ENCODE measurements around the gene NPAS2. TPM values are rescaled to one million over a fixed set of nuclear protein-coding genes. Genes with fewer than 3 reads are reported as not detected.

The NPAS2 gene
- total RNA-seq, 1 experiment from 2014 or later: 12.3 TPM

DNA sequence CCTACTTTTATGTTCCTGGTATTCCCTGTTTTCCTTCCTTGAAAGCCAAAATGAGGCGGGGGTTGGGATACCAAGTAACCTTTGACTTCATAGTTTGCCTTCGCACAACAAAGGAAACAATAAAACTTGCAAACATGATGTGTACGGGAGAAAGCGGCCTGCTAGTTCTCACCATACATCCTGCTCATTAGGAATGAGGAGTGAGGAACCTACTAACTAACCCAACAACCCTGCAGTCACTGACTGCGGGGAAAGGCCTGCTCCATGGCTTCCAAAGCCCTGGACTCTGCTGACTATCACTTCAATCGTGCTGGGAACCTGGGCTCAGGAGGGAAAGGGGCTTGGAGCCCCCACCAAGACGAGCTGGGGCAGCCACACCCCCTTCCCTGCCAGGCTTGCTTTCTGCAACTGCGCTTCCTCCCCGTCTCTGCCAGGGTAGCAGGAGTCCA lies 206.3 kb downstream of the NPAS2 start:
- BruUV-seq (replicated peaks): no TSS peak
- Mint-ChIP-seq H3K9me3 (ENCODE audit: unreplicated experiment) (no peaks in the 10 kb centered on the region), H3K36me3 (ENCODE audit: insufficient read depth, unreplicated experiment) (peaks cover 99% of the 10 kb centered on the region), H3K27ac (ENCODE audit: low read depth, unreplicated experiment) (no peak overlapping the region), H3K4me1 (ENCODE audit: insufficient read depth, unreplicated experiment) (no peaks in the 10 kb centered on the region), H3K27me3 (ENCODE audit: insufficient read depth, unreplicated experiment) (no peaks in the 10 kb centered on the region), H3K4me3 (ENCODE audit: unreplicated experiment) (no peak overlapping the region)
- TF ChIP-seq, protein P1, sequence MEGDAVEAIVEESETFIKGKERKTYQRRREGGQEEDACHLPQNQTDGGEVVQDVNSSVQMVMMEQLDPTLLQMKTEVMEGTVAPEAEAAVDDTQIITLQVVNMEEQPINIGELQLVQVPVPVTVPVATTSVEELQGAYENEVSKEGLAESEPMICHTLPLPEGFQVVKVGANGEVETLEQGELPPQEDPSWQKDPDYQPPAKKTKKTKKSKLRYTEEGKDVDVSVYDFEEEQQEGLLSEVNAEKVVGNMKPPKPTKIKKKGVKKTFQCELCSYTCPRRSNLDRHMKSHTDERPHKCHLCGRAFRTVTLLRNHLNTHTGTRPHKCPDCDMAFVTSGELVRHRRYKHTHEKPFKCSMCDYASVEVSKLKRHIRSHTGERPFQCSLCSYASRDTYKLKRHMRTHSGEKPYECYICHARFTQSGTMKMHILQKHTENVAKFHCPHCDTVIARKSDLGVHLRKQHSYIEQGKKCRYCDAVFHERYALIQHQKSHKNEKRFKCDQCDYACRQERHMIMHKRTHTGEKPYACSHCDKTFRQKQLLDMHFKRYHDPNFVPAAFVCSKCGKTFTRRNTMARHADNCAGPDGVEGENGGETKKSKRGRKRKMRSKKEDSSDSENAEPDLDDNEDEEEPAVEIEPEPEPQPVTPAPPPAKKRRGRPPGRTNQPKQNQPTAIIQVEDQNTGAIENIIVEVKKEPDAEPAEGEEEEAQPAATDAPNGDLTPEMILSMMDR (IDR thresholded peaks at IDR 0.05; ENCODE audit: unreplicated experiment): no peak
- ChIA-PET POLR2A (interaction anchor here (1.6 kb wide), 1 partner anchor 24 kb away, joined by 7 read pairs; the partner anchor contains the start of gene RPL31), CTCF (interaction anchor here (1.2 to 3.1 kb wide), 5 partner anchors 10 to 179 kb away, joined by 3 to 18 read pairs (median 4); no protein-coding TSS in a partner anchor)
- intact Hi-C loops (cut with micrococcal nuclease): no loop called here
- DNase-seq (ENCODE audit: unreplicated experiment): no peak

DNA sequence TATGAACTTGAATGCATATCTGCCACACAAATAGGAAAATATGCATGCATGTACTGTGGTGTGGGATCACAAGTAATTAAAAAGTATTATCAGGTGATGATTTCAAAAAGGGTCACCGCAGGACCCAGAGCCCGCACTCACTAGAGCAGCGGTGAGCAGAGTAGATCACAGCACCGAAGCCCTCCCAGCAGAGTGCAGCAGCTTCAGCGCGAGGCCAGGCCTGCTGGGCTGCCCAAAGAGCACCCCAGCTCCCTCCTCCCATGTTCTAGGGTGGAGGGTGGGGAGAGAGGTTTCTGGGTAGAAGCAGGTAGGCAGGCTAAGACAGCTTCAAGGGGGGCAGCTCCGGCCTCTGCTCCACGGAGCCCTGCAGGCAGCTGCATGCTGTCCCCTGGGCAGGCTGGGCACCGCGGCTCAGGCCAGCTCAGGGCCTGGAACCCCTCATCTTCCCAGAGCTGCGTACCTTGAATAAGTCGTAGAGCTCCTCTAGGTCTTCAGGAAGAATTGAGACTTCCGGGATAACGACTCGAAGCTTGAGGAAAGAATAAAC lies 207.1 kb downstream of the NPAS2 start:
- no peaks in the 10 kb centered on the region for H3K9me3 Mint-ChIP-seq (ENCODE audit: unreplicated experiment)
- no peak overlapping the region for H3K27ac Mint-ChIP-seq (ENCODE audit: low read depth, unreplicated experiment)
- no peak overlapping the region for H3K4me3 Mint-ChIP-seq (ENCODE audit: unreplicated experiment)
- TF ChIP-seq, protein P1 (IDR thresholded peaks at IDR 0.05; ENCODE audit: unreplicated experiment): no peak
- no peaks in the 10 kb centered on the region for H3K27me3 Mint-ChIP-seq (ENCODE audit: insufficient read depth, unreplicated experiment)
- peaks cover 99% of the 10 kb centered on the region for H3K36me3 Mint-ChIP-seq (ENCODE audit: insufficient read depth, unreplicated experiment)
- BruUV-seq (replicated peaks): no TSS peak
- intact Hi-C loops (cut with micrococcal nuclease): no loop called here
- no peaks in the 10 kb centered on the region for H3K4me1 Mint-ChIP-seq (ENCODE audit: insufficient read depth, unreplicated experiment)
- POLR2A ChIA-PET: interaction anchor here (0.9 to 1.5 kb wide), 3 partner anchors 13 to 158 kb away, joined by 3 to 4 read pairs (median 4); no protein-coding TSS in a partner anchor
- CTCF ChIA-PET: interaction anchor here (0.9 to 3.1 kb wide), 7 partner anchors 9 to 360 kb away, joined by 3 to 18 read pairs (median 3); partner anchors contain the start of gene CREG2
- no peak for DNase-seq (ENCODE audit: unreplicated experiment)

DNA sequence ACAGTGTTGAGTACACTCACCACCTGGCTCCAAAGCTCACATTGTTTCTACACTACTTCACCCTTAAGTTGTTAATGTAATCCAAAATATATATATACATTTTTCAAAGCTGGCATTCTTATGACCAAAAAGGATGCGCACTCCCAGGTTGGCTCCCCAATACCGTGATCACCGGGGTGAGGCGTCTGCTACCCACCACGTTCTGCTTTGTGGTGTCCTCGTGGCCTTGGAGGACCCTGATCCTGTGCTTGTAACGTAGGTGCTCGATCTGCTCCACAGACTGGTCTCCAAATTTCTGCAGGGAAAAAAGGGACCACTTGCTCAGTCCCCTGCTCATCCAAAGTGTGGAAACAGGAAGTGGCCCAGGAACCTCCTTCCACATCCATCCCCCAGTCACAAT lies 207.9 kb downstream of the NPAS2 start:
- Mint-ChIP-seq H3K9me3 (ENCODE audit: unreplicated experiment) (no peaks in the 10 kb centered on the region), H3K4me1 (ENCODE audit: insufficient read depth, unreplicated experiment) (no peaks in the 10 kb centered on the region), H3K36me3 (ENCODE audit: insufficient read depth, unreplicated experiment) (peaks cover 99% of the 10 kb centered on the region), H3K27me3 (ENCODE audit: insufficient read depth, unreplicated experiment) (no peaks in the 10 kb centered on the region), H3K4me3 (ENCODE audit: unreplicated experiment) (no peak overlapping the region), H3K27ac (ENCODE audit: low read depth, unreplicated experiment) (no peak overlapping the region)
- BruUV-seq (replicated peaks): no TSS peak
- ChIA-PET POLR2A (interaction anchor here (0.8 to 1.5 kb wide), 3 partner anchors 14 to 97 kb away, joined by 3 to 4 read pairs (median 4); no protein-coding TSS in a partner anchor), CTCF (interaction anchor here (0.6 to 3.1 kb wide), 8 partner anchors 8 to 660 kb away, joined by 3 to 18 read pairs (median 3); partner anchors contain the start of gene CREG2)
- TF ChIP-seq, protein P1 (IDR thresholded peaks at IDR 0.05; ENCODE audit: unreplicated experiment): no peak
- intact Hi-C loops (cut with micrococcal nuclease): no loop called here
- DNase-seq (ENCODE audit: unreplicated experiment): no peak

DNA sequence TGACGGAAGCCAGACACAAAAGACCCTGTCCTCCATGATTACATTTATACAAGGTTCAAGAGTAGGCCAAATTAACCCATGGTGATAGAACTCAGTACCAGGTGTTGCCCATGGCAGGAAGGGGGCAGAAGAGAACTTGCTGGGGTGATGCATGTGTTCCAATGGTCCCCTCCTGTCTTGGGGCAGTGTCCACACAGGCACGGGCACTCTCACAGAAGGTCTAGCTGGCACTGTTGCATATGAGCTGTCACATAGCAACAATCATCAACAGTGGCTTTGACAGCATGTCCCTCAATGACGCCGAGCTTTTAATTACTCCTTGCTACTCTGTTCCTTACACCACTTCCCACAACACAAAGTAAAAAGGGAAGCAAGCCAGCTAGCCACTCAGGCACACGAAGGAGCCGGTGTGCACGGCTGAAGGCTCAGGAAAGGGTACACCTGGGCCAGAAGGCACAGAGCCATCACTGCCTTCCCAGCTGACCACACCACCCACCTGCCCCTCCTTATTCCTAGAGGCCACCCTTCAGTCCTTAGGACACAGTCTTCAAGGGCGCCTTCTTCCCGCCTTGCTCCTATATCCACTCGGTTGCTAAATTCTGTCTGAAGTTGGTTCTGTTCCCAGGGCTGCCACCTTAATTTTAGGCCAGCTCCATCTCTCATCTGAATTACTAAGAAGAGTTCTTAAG lies 211.1 kb downstream of the NPAS2 start:
- ChIA-PET POLR2A (interaction anchor here (1.1 kb wide), 1 partner anchor 120 kb away, joined by 3 read pairs; no protein-coding TSS in a partner anchor), CTCF (interaction anchor here (0.5 to 3.6 kb wide), 9 partner anchors 16 to 415 kb away, joined by 3 to 22 read pairs (median 4); partner anchors contain the start of gene TBC1D8)
- Mint-ChIP-seq H3K36me3 (ENCODE audit: insufficient read depth, unreplicated experiment) (peaks cover 99% of the 10 kb centered on the region), H3K9me3 (ENCODE audit: unreplicated experiment) (no peaks in the 10 kb centered on the region), H3K4me1 (ENCODE audit: insufficient read depth, unreplicated experiment) (no peaks in the 10 kb centered on the region), H3K27ac (ENCODE audit: low read depth, unreplicated experiment) (no peak overlapping the region), H3K27me3 (ENCODE audit: insufficient read depth, unreplicated experiment) (no peaks in the 10 kb centered on the region), H3K4me3 (ENCODE audit: unreplicated experiment) (no peak overlapping the region)
- no TSS peak for BruUV-seq (replicated peaks)
- intact Hi-C loops (cut with micrococcal nuclease): no loop called here
- TF ChIP-seq, protein P1 (IDR thresholded peaks at IDR 0.05; ENCODE audit: unreplicated experiment): no peak
- DNase-seq (ENCODE audit: unreplicated experiment): no peak

Data from MCF 10A (cell line).